Heart right ventricle (tissue), 16 donors: ENCODE data around the gene CDC7. TPM values are rescaled to one million over a fixed set of nuclear protein-coding genes. Genes with fewer than 3 reads are reported as not detected.

Experiments
- ATAC-seq, 8 donors: fragments of 200-7000 bp; cut with Tn5 transposase; one replicate each; pipeline ENCODE4 v1.9.1; 2020; ENCODE audit warnings: mild to moderate bottlenecking in 8 of 8, moderate library complexity in 8 of 8, moderate number of reproducible peaks in 1 of 8
- DNase-seq, 2 donors: peaks; one replicate each; pipeline ENCODE4 v3.0.0-alpha.2; 2020
- H3K27ac ChIP-seq, 10 donors: fragments of 200-600 bp; sonication (generic) in 2 of 10; one replicate each; pipeline versions ENCODE4 v1.5.0 to v1.8.0; 2020 to 2022; ENCODE audit warnings: mild to moderate bottlenecking in 3 of 10
- H3K27me3 ChIP-seq, 7 donors: fragments of 200-600 bp; one replicate each; pipeline ENCODE4 v1.8.0; 2021 to 2022; ENCODE audit warnings: mild to moderate bottlenecking in 2 of 7
- H3K36me3 ChIP-seq, 9 donors: fragments of 200-600 bp; sonication (generic) in 1 of 9; one replicate each; pipeline versions ENCODE4 v1.5.0 to v1.8.0; 2020 to 2022; ENCODE audit warnings: mild to moderate bottlenecking in 2 of 9
- H3K4me1 ChIP-seq, 9 donors: fragments of 200-600 bp; sonication (generic) in 1 of 9; one replicate each; pipeline versions ENCODE4 v1.5.0 to v1.8.0; 2020 to 2022; ENCODE audit warnings: mild to moderate bottlenecking in 4 of 9
- H3K4me3 ChIP-seq, 10 donors: fragments of 200-600 bp; sonication (generic) in 2 of 10; one replicate each; pipeline versions ENCODE4 v1.5.0 to v1.8.0; 2020 to 2022; ENCODE audit warnings: mild to moderate bottlenecking in 7 of 10, moderate library complexity in 2 of 10
- H3K9me3 ChIP-seq, 11 donors: fragments of 200-600 bp in 10 of 11; sonication (generic) in 2 of 11; one replicate each; pipeline versions ENCODE4 v1.5.0 to v1.8.0; 2013 to 2022; ENCODE audit warnings: mild to moderate bottlenecking in 2 of 11, control low read depth in 1 of 11, moderate library complexity in 1 of 11
- CTCF ChIP-seq, 9 donors: fragments of 200-600 bp; sonication (generic) in 2 of 9; IDR thresholded peaks; one replicate each; pipeline versions ENCODE4 v1.5.0 to v1.8.0; 2021 to 2022; ENCODE audit warnings: antibody characterized with exemption in 9 of 9, mild to moderate bottlenecking in 5 of 9, moderate library complexity in 1 of 9
- WGBS, 2 donors: extraction: QIAGEN DNeasy Blood & Tissue Kit; methylation state at CpG; one replicate each; pipeline ENCODE4 v1.1.7; 2013; ENCODE audit warnings: inconsistent platforms in 1 of 2; 5-methylcytosine and 5-hydroxymethylcytosine counted together
- intact Hi-C, 10 donors: fragments of 100-400 bp; cut with DNase I; formaldehyde crosslinking; loops; one replicate each; pipeline versions ENCODE4 v1.11.1 to v1.14.2; 2022
- polyA plus RNA-seq, 2 donors: library from polyadenylated mRNA; stranded (reverse); fragments of 200-250 nt; gene quantifications; one replicate each; pipeline ENCODE4 v1.2.3, GENCODE V29; 2013
- total RNA-seq, 10 donors: library from RNA; stranded (reverse); fragmentation: NEBNext Ultra II Directional in 3 of 10; extraction: Animal tissue kit (Norgen Biotek cat#: 25700) in 3 of 10; gene quantifications; one replicate each; pipeline versions ENCODE4 v1.2.1 to v1.2.4, GENCODE V29; 2021 to 2023
- donor health status: Arrhythmogenic right ventricular cardiomyopathy.
- donor health status: ischemic (EF 13 %, LVEDD 7.1; RV severe dilation, severe dysfunction).
- donor health status: healthy with polysubstance abuse.
- donor health status: DM: no; HTN: yes; CAD: no.
- donor health status: DM: no; HTN: no; CAD: no.
- donor health status: ischemic (EF 25% LVEDD 6.9; RV normal size, moderate dysfunction).
- donor health status: ischemic (EF 25% LVEDD 5.7; RV mildly dilated, moderate dysfunction).
- donor health status: healthy.
- donor health status: DM: yes; HTN: yes; CAD: no.
- donor health status: Ischemic cardiomyopathy.
- donor health status: ischemic (EF 35%, LVEDD 5.7; RV mildly dilated, moderate dysfunction).
- donor health status: nonischemic (EF 11% LVEDD 7.7; RV severe dilation, severe dysfunction).
- donor health status: DM: yes; HTN: yes; CAD: no.
- donor health status: PGD.
- donor health status: ischemic (EF 29% LVEDD 5.4; RV normal size, mild dysfunction).
- donor health status: nonischemic (EF 23%, LVEDD 6.1; RV moderate dilation, normal function).

CDC7 gene
- total and polyA plus RNA-seq, 12 donors: 0.26 to 4.0 (median 0.79) TPM

GRCh38 chr1:91476533-91477217 is 24.0 kb upstream of the CDC7 start:
- Histone ChIP-seq H3K27me3 (no peaks in the 10 kb centered on the region), H3K4me1 (peaks cover 0 to 19% (median 5%) of the 10 kb centered on the region in 9 donors), H3K9me3 (no peaks in the 10 kb centered on the region), H3K4me3 (no peak overlapping the region), H3K27ac (peak overlapping the region in 4 of 10 donors; percentile 3 to 38 (median 24)), H3K36me3 (no peaks in the 10 kb centered on the region)
- ATAC-seq: peak in 6 of 8 donors; percentile 55 to 82 (median 70)
- intact Hi-C loops: no loop called here
- 42 to 43% methylated on average over 2 of the region's 2 CpGs for WGBS, 2 donors
- TF ChIP-seq CTCF (IDR thresholded peaks at IDR 0.05): no peak
- peak in 1 of 2 donors; percentile 28 for DNase-seq

GRCh38 chr1:91487469-91487868 is 13.2 kb upstream of the CDC7 start:
- intact Hi-C loops: no loop called here

GRCh38 chr1:91490501-91490900 is 10.2 kb upstream of the CDC7 start:
- H3K9me3 ChIP-seq: no peaks in the 10 kb centered on the region

More at GRCh38 chr1:91487469-91487868, 13.2 kb upstream of the CDC7 start:
- no peak for TF ChIP-seq CTCF (IDR thresholded peaks at IDR 0.05)
- no peak for ATAC-seq
- WGBS, 2 donors: 82 to 93% methylated on average over 3 of the region's 3 CpGs
- H3K27me3 ChIP-seq: peaks cover 0 to 4% (median 0%) of the 10 kb centered on the region in 7 donors
- no peak for DNase-seq
- no peak overlapping the region for H3K4me3 ChIP-seq
- no peaks in the 10 kb centered on the region for H3K36me3 ChIP-seq
- H3K27ac ChIP-seq: no peak overlapping the region
- peaks cover 0 to 5% (median 0%) of the 10 kb centered on the region in 9 donors for H3K4me1 ChIP-seq
- peaks cover 0 to 16% (median 0%) of the 10 kb centered on the region in 11 donors for H3K9me3 ChIP-seq

GRCh38 chr1:91498035-91498434 is 2.6 kb upstream of the CDC7 start:
- intact Hi-C loops: no loop called here

More at GRCh38 chr1:91490501-91490900, 10.2 kb upstream of the CDC7 start:
- Histone ChIP-seq H3K4me1 (peaks cover 0 to 5% (median 0%) of the 10 kb centered on the region in 9 donors), H3K27me3 (peaks cover 0 to 3% (median 0%) of the 10 kb centered on the region in 7 donors), H3K4me3 (no peak overlapping the region), H3K36me3 (no peaks in the 10 kb centered on the region), H3K27ac (no peak overlapping the region)
- ATAC-seq (no peak), DNase-seq (no peak)
- 53 to 66% methylated on average over 1 of the region's 1 CpG for WGBS, 2 donors
- intact Hi-C loops: no loop called here
- TF ChIP-seq CTCF (IDR thresholded peaks at IDR 0.05): no peak

More at GRCh38 chr1:91498035-91498434, 2.6 kb upstream of the CDC7 start:
- TF ChIP-seq CTCF (IDR thresholded peaks at IDR 0.05): no peak
- ATAC-seq (no peak), DNase-seq (no peak)
- peaks cover 0 to 30% (median 15%) of the 10 kb centered on the region in 9 donors for H3K4me1 ChIP-seq
- no peaks in the 10 kb centered on the region for H3K36me3 ChIP-seq
- no peaks in the 10 kb centered on the region for H3K9me3 ChIP-seq
- no peak overlapping the region for H3K4me3 ChIP-seq
- H3K27me3 ChIP-seq: no peaks in the 10 kb centered on the region
- H3K27ac ChIP-seq: no peak overlapping the region
- 97 to 98% methylated on average over 2 of the region's 2 CpGs for WGBS, 2 donors
